PC-3 (cell line): ENCODE measurements around the gene SMTNL1. TPM values are rescaled to one million over a fixed set of nuclear protein-coding genes. Genes with fewer than 3 reads are reported as not detected.

Source experiments
- ATAC-seq: fragments of 200-7000 bp; cut with Tn5 transposase; 2 replicates; pipeline ENCODE4 v1.9.1; 2020; ENCODE audit warnings: mild to moderate bottlenecking, moderate library complexity
- BruUV-seq: library from RNA; stranded (reverse); fragments of 400-500 nt; replicated peaks from 2 replicates; lab custom pipeline; 2021; lab: Mats Ljungman, UMichigan
- CTCF ChIA-PET: fragments of 300-600 bp; sonication (Branson Sonifier 250); formaldehyde crosslinking; loops from one replicate; lab custom pipeline; 2022; ENCODE audit warnings: antibody characterized with exemption; lab: Charles Lee
- POLR2A ChIA-PET: fragments of 300-600 bp; sonication (Branson Sonifier 250); formaldehyde crosslinking; loops from one replicate; lab custom pipeline; 2022; ENCODE audit warnings: antibody characterized with exemption; ENCODE audit not compliant: unreplicated experiment; lab: Charles Lee
- DNase-seq: peaks from one replicate; pipeline ENCODE4 v3.0.0-alpha.2; 2015
- H2AFZ ChIP-seq: fragments of 300-600 bp; sonication (generic); 2 replicates; pipeline ENCODE4 v1.6.0; 2016; ENCODE audit warnings: antibody characterized with exemption, low read length
- H3F3A ChIP-seq: fragments of 300-600 bp; sonication (generic); one replicate; pipeline ENCODE4 v1.6.0; 2017; ENCODE audit warnings: antibody characterized with exemption, low read length, control low read depth, mild to moderate bottlenecking; ENCODE audit not compliant: unreplicated experiment
- H3K27ac ChIP-seq: fragments of 300-600 bp; sonication (generic); 2 replicates; pipeline ENCODE4 v1.5.1; 2016; ENCODE audit warnings: mild to moderate bottlenecking, low read length
- H3K27me3 ChIP-seq: fragments of 300-600 bp; sonication (generic); 2 replicates; pipeline ENCODE4 v1.6.1; 2016; ENCODE audit warnings: low read length, mixed read lengths
- H3K36me3 ChIP-seq: fragments of 300-600 bp; sonication (generic); 2 replicates; pipeline ENCODE4 v1.6.1; 2016; ENCODE audit warnings: low read depth, mixed run types, low read length, mixed read lengths
- H3K4me1 ChIP-seq: fragments of 300-600 bp; sonication (generic); 2 replicates; pipeline ENCODE4 v1.5.1; 2016; ENCODE audit warnings: low read length; ENCODE audit not compliant: insufficient read depth
- H3K4me2 ChIP-seq: fragments of 300-600 bp; sonication (generic); 2 replicates; pipeline ENCODE4 v1.6.0; 2016; ENCODE audit warnings: low read length
- H3K4me3 ChIP-seq: fragments of 300-600 bp; sonication (generic); 2 replicates; pipeline ENCODE4 v1.5.1; 2016; ENCODE audit warnings: mild to moderate bottlenecking, low read length, mixed read lengths
- H3K79me2 ChIP-seq: fragments of 300-600 bp; sonication (generic); 2 replicates; pipeline ENCODE4 v1.6.1; 2017; ENCODE audit warnings: low read length, mixed read lengths
- H3K9ac ChIP-seq: fragments of 300-600 bp; sonication (generic); 2 replicates; pipeline ENCODE4 v1.6.0; 2016; ENCODE audit warnings: mild to moderate bottlenecking, low read length
- H3K9me2 ChIP-seq: fragments of 300-600 bp; sonication (generic); replicated peaks from 2 replicates; pipeline ENCODE4 v1.6.1; 2016; ENCODE audit warnings: mixed run types, low read length, mixed read lengths
- H3K9me3 ChIP-seq: fragments of 300-600 bp; sonication (generic); 2 replicates; pipeline ENCODE4 v1.6.1; 2016; ENCODE audit warnings: low read length, mixed read lengths
- H4K20me1 ChIP-seq: fragments of 300-600 bp; sonication (generic); 2 replicates; pipeline ENCODE4 v1.6.1; 2016; ENCODE audit warnings: low read length, mixed read lengths
- EZH2 ChIP-seq: fragments of 300-600 bp; sonication (generic); IDR thresholded peaks from one replicate; pipeline ENCODE4 v1.6.1; 2017; ENCODE audit warnings: antibody characterized with exemption, mild to moderate bottlenecking, low read length; ENCODE audit not compliant: unreplicated experiment
- EZH2phosphoT487 ChIP-seq: fragments of 300-600 bp; sonication (generic); IDR thresholded peaks from 2 replicates; pipeline ENCODE4 v1.6.1; 2018; ENCODE audit warnings: mild to moderate bottlenecking, antibody characterized with exemption, low read length, borderline replicate concordance
- intact Hi-C: fragments of 100-400 bp; cut with micrococcal nuclease; formaldehyde crosslinking; loops from 2 replicates; pipeline ENCODE4 v1.9.0; 2023
- total RNA-seq: library from RNA; depleted of rRNA; stranded (reverse); fragments of >200 nt; gene quantifications from 2 replicates; pipeline ENCODE4 v1.2.3, GENCODE V29; 2014
- TF ChIP-seq, protein P1 (sequence below): fragments of 300-600 bp; sonication (generic); conservative IDR thresholded peaks from 2 replicates; pipeline ENCODE4 v1.5.1; 2017; ENCODE audit warnings: antibody characterized with exemption, low read depth, mild to moderate bottlenecking, low read length

SMTNL1 gene
- total RNA-seq, 1 experiment from 2014 or later, result not detected

- no peaks in the 10 kb centered on the region for H3K9me3 ChIP-seq
- intact Hi-C loops, result loop anchor here (1.0 kb wide), 1 partner anchor 171 kb away; no protein-coding TSS in a partner anchor
- H3K9ac ChIP-seq, result peak overlapping the region; percentile 62
- H3K36me3 ChIP-seq, result no peaks in the 10 kb centered on the region
- TF ChIP-seq EZH2 (no peak), EZH2phosphoT487 (no peak)
- TF ChIP-seq, protein P1, sequence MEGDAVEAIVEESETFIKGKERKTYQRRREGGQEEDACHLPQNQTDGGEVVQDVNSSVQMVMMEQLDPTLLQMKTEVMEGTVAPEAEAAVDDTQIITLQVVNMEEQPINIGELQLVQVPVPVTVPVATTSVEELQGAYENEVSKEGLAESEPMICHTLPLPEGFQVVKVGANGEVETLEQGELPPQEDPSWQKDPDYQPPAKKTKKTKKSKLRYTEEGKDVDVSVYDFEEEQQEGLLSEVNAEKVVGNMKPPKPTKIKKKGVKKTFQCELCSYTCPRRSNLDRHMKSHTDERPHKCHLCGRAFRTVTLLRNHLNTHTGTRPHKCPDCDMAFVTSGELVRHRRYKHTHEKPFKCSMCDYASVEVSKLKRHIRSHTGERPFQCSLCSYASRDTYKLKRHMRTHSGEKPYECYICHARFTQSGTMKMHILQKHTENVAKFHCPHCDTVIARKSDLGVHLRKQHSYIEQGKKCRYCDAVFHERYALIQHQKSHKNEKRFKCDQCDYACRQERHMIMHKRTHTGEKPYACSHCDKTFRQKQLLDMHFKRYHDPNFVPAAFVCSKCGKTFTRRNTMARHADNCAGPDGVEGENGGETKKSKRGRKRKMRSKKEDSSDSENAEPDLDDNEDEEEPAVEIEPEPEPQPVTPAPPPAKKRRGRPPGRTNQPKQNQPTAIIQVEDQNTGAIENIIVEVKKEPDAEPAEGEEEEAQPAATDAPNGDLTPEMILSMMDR, result no peak
- no peaks in the 10 kb centered on the region for H3K9me2 ChIP-seq
- H3K4me3 ChIP-seq, result peak overlapping the region; percentile 94
- no peaks in the 10 kb centered on the region for H3K27me3 ChIP-seq
- H3K79me2 ChIP-seq, result no peaks in the 10 kb centered on the region
- DNase-seq, result no peak
- no peak overlapping the region for H3K27ac ChIP-seq
- no peak for ATAC-seq
- H3F3A ChIP-seq, result no peaks in the 10 kb centered on the region
- CTCF ChIA-PET, result no interaction called here
- peak overlapping the region; percentile 83 for H2AFZ ChIP-seq
- POLR2A ChIA-PET, result interaction anchor here (0.6 kb wide), 1 partner anchor 47 kb away, joined by 3 read pairs; no protein-coding TSS in a partner anchor
- no peaks in the 10 kb centered on the region for H4K20me1 ChIP-seq
- peak overlapping the region; percentile 100 for H3K4me2 ChIP-seq
- peaks cover 9% of the 10 kb centered on the region for H3K4me1 ChIP-seq
- BruUV-seq, result no TSS peak
These were observed 21.3 kb upstream of the SMTNL1 start for GRCh38 chr11:57516061-57516443.

GRCh38 chr11:57521116-57521515, 16.3 kb upstream of the SMTNL1 start:
- Histone ChIP-seq H3K4me1 (no peaks in the 10 kb centered on the region), H3K4me3 (no peak overlapping the region), H3K79me2 (no peaks in the 10 kb centered on the region), H3F3A (no peaks in the 10 kb centered on the region), H3K27me3 (no peaks in the 10 kb centered on the region), H3K27ac (no peak overlapping the region), H3K36me3 (0 out of 2 replicates have a peak, but pooled peaks cover 8% of the 10 kb centered on the region), H4K20me1 (no peaks in the 10 kb centered on the region), H3K9ac (no peak overlapping the region), H3K9me3 (no peaks in the 10 kb centered on the region), H3K4me2 (no peak overlapping the region), H2AFZ (no peak overlapping the region), H3K9me2 (no peaks in the 10 kb centered on the region)
- TF ChIP-seq EZH2 (no peak), EZH2phosphoT487 (no peak)
- TF ChIP-seq, protein P1, result no peak
- no peak for DNase-seq
- no TSS peak for BruUV-seq
- ATAC-seq, result no peak
- intact Hi-C loops, result no loop called here
- POLR2A ChIA-PET, result no interaction called here
- CTCF ChIA-PET, result no interaction called here

DNA sequence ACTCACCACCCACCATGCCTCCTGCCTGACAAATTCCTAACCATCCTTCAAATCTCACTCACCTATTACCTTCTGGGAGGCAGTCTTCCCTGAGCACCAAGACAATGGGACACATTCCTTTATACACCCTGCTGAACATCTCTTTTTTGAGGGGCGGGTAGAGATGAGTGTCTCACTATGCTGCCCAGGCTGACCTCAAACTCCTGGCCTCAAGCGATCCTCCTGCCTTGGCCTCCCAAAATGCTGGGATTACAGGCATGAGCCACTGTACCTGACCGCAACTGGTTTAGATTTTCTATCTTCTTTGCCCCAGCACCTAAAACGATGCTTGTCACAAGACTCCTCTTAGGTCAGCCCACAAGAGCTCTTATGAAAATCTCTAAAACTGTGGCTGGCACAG, 14.0 kb upstream of the SMTNL1 start:
- CTCF ChIA-PET, result interaction anchor here (0.7 kb wide), 1 partner anchor 30 kb away, joined by 7 read pairs; no protein-coding TSS in a partner anchor
- ATAC-seq, result no peak
- intact Hi-C loops, result no loop called here
- TF ChIP-seq EZH2 (no peak), EZH2phosphoT487 (no peak)
- TF ChIP-seq, protein P1, result no peak
- Histone ChIP-seq H3K4me3 (no peak overlapping the region), H3K9me2 (no peaks in the 10 kb centered on the region), H3K9ac (no peak overlapping the region), H3K4me2 (no peak overlapping the region), H2AFZ (no peak overlapping the region), H3K27ac (no peak overlapping the region), H3K36me3 (0 out of 2 replicates have a peak, but pooled peaks cover 8% of the 10 kb centered on the region), H4K20me1 (no peaks in the 10 kb centered on the region), H3K4me1 (no peaks in the 10 kb centered on the region), H3K27me3 (no peaks in the 10 kb centered on the region), H3K9me3 (no peaks in the 10 kb centered on the region), H3F3A (no peaks in the 10 kb centered on the region), H3K79me2 (peaks cover 3% of the 10 kb centered on the region; the same call in 1 of the 2 replicates)
- DNase-seq, result no peak
- BruUV-seq, result no TSS peak
- POLR2A ChIA-PET, result no interaction called here
